ENCODE data around the gene PSMD13.

PSMD13 gene

GRCh38 chr11:200224-201003 is 36.4 kb upstream of the PSMD13 start:
- Mint-ChIP-seq H3K4me1 (ENCODE audit: low read depth) (peaks cover 27% of the 10 kb centered on the region), H3K27ac (no peak overlapping the region), H3K27me3 (ENCODE audit: low read depth) (no peaks in the 10 kb centered on the region), H3K4me3 (no peak overlapping the region), H3K36me3 (ENCODE audit: low read depth) (peaks cover 14% of the 10 kb centered on the region), H3K9me3 (no peaks in the 10 kb centered on the region)
- no peak for DNase-seq (ENCODE audit: low spot score)

DNA sequence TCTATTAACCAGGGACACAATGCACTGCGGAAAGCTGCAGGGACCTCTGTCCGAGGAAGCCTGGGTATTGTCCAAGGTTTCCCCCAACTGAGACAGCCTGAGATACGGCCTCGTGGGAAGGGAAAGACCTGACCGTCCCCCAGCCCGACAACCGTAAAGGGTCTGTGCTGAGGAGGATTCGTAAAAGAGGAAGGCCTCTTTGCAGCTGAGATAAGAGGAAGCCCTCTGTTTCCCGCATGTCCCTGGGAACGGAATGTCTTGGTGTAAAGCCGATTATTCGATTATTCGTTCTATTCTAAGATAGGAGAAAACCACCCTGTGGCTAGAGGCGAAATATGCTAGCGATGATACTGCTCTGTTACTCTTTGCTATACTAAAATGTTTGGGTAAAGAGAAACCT is 34.8 kb upstream of the PSMD13 start:
- H3K27ac Mint-ChIP-seq: peak overlapping the region; percentile 86
- H3K36me3 Mint-ChIP-seq (ENCODE audit: low read depth): peaks cover 19% of the 10 kb centered on the region
- peak overlapping the region; percentile 40 for H3K4me3 Mint-ChIP-seq
- peaks cover 33% of the 10 kb centered on the region for H3K4me1 Mint-ChIP-seq (ENCODE audit: low read depth)
- DNase-seq (ENCODE audit: low spot score): no peak
- H3K27me3 Mint-ChIP-seq (ENCODE audit: low read depth): no peaks in the 10 kb centered on the region
- no peaks in the 10 kb centered on the region for H3K9me3 Mint-ChIP-seq

DNA sequence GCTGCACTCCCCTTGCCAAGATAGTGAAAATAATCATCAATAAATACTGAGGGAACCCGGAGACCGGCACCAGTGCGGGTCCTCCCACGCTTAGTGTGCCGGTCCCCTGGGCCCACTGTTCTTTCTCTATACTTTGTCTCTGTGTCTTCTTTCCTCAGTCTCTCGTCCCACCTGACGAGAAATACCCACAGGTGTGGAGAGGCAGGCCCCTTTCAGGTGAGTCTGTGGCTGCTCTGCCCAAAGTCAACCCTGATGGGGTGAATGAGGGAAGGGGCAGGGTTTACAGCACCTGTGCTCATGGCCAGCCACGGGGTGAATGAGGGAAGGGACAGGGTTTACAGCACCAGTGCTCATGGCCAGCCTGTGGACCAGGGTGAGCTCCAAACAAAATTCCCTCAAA is 34.3 kb upstream of the PSMD13 start:
- Mint-ChIP-seq H3K4me3 (peak overlapping the region; percentile 40), H3K4me1 (ENCODE audit: low read depth) (peaks cover 33% of the 10 kb centered on the region), H3K36me3 (ENCODE audit: low read depth) (peaks cover 20% of the 10 kb centered on the region), H3K27ac (peak overlapping the region; percentile 86), H3K9me3 (no peaks in the 10 kb centered on the region), H3K27me3 (ENCODE audit: low read depth) (no peaks in the 10 kb centered on the region)
- no peak for DNase-seq (ENCODE audit: low spot score)

GRCh38 chr11:203056-203944 is 33.5 kb upstream of the PSMD13 start:
- H3K36me3 Mint-ChIP-seq (ENCODE audit: low read depth): peaks cover 20% of the 10 kb centered on the region
- DNase-seq (ENCODE audit: low spot score): no peak
- H3K9me3 Mint-ChIP-seq: no peaks in the 10 kb centered on the region
- peaks cover 33% of the 10 kb centered on the region for H3K4me1 Mint-ChIP-seq (ENCODE audit: low read depth)
- no peaks in the 10 kb centered on the region for H3K27me3 Mint-ChIP-seq (ENCODE audit: low read depth)
- peak overlapping the region; percentile 17 for H3K4me3 Mint-ChIP-seq
- H3K27ac Mint-ChIP-seq: peak overlapping the region; percentile 59

DNA sequence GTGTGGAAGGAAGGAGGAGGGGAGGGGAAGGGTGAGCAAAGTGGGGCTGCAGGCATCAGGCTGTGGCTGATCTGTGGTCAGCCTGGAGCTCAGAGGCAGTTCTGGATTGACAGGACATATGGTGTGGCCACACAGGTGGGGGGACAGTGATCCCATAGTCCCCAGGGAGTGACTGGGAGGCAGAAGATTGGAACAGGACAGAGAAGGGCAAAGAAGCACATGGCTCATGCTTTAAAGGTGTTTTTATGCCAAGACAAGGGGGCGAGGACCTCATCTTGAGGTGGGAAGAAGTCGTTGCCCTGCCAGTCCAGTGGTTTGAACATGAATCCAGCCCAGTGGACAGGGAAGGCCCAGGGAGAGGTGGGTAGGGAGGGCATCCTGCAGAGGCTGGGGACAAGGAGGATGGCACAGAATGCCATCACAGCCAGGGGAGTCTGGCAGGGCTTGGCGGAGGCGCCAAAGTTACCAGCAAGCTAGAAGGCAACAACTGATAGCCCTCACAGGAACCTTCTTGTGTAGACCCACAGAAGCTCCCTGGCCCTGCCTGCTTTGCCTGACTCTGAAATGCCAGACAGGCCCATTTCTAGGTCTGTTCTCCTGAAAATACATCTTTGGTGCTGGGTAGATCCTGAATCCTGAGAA is 32.7 kb upstream of the PSMD13 start:
- Mint-ChIP-seq H3K36me3 (ENCODE audit: low read depth) (peaks cover 20% of the 10 kb centered on the region), H3K4me1 (ENCODE audit: low read depth) (peaks cover 33% of the 10 kb centered on the region), H3K4me3 (no peak overlapping the region), H3K9me3 (no peaks in the 10 kb centered on the region), H3K27me3 (ENCODE audit: low read depth) (no peaks in the 10 kb centered on the region), H3K27ac (no peak overlapping the region)
- DNase-seq (ENCODE audit: low spot score): no peak

- Mint-ChIP-seq H3K4me1 (ENCODE audit: low read depth) (peaks cover 34% of the 10 kb centered on the region), H3K27me3 (ENCODE audit: low read depth) (no peaks in the 10 kb centered on the region), H3K36me3 (ENCODE audit: low read depth) (peaks cover 22% of the 10 kb centered on the region), H3K27ac (no peak overlapping the region), H3K4me3 (no peak overlapping the region), H3K9me3 (no peaks in the 10 kb centered on the region)
- no peak for DNase-seq (ENCODE audit: low spot score)
Observed at GRCh38 chr11:204587-205109, 32.1 kb upstream of the PSMD13 start.

DNA sequence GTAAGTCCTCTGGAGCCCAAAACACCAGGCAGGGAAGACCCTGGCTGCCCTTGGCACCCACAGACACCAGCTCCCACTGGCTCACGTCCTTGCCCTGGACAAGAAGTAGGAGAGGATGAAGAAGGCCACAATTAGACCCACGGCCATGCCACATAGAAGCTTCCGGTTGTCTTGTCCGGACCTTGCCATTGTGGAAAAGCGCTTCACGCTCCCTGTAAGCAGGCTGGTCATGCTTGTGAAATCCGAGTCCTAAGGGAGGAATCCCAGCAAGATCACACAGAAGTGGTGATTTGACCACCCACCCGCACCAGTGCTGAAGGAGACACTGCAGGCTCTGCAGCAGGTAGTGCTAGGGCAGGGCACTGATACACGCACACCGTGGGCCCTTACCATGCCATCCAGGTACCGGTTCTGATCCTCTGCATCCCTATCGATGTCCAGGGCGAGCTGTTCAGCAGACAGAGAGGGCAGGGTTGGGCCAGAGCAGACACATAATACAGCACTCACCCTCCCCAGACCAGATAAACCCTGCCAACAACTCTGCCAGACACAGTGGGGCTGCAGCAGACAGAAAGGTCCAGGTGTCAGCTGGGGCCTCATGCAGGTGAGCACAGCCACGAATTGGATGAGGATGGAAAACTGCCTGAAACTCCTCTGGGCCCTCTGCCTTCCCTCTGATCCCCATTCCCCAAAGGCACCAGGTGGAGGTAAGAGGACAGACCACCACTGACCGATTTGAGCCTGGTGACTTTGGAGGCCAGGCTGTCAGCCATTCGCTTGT is 31.4 kb upstream of the PSMD13 start:
- Mint-ChIP-seq H3K36me3 (ENCODE audit: low read depth) (peaks cover 29% of the 10 kb centered on the region), H3K27ac (peak overlapping the region; percentile 7)

DNA sequence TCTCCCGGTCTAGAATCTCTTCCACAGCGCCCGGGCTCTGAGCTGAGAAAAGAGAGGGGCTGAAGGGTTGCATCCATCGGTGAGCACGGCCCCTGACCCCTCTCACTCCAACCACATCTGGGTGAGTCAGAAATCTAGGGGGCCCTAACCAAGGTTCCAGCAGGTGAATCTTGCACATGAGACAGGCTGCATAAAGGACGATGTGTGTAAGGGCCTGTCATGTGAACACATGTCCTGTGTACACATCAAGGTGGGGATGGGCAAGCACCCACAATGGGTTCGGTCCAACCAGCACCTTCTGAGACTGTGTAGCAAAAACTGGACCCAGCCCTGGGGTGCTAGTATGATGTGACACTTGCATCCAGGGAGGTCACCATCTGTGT is 30.8 kb upstream of the PSMD13 start:
- Mint-ChIP-seq H3K4me3 (peak overlapping the region; percentile 93), H3K27me3 (ENCODE audit: low read depth) (no peaks in the 10 kb centered on the region), H3K36me3 (ENCODE audit: low read depth) (peaks cover 35% of the 10 kb centered on the region), H3K4me1 (ENCODE audit: low read depth) (peaks cover 37% of the 10 kb centered on the region), H3K27ac (peak overlapping the region; percentile 99), H3K9me3 (no peaks in the 10 kb centered on the region)
- DNase-seq (ENCODE audit: low spot score): no peak

More for the DNA sequence above, 31.4 kb upstream of the PSMD13 start:
- H3K4me3 Mint-ChIP-seq: peak overlapping the region; percentile 93
- no peak for DNase-seq (ENCODE audit: low spot score)
- H3K4me1 Mint-ChIP-seq (ENCODE audit: low read depth): peaks cover 38% of the 10 kb centered on the region
- no peaks in the 10 kb centered on the region for H3K27me3 Mint-ChIP-seq (ENCODE audit: low read depth)
- no peaks in the 10 kb centered on the region for H3K9me3 Mint-ChIP-seq

DNA sequence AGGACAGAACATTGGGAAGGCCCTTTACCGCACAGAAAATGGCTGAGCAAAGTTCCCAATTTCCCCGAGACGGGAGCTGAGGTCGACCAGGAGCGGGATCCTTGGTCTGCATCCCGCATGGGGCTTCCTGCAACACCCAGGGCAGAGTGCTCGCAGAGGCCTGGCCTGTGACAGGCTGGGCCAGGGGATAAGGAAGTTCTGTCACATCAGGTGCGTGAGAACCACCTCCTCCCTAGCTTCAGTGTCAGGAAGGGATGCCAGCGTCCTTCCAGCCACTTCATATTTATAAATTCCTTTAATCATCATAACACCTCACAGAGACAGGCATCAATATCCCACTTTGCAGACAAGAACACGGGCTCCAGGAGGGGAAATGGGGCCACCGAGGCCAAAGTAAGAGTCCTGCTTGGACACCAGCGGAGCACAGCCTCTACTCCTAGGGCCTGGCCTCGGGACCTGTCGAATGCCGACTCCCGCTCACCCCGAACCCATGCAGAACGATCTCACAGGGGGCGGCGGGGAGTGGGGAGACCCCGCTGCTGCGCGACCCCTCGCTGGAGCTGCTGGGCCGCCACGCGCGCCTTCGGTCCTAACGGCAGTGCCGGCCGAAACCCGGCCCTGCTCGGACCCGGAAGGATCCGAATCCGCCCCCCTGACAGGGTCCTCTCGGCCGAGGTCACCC is 30.1 kb upstream of the PSMD13 start:
- Mint-ChIP-seq H3K27ac (peak overlapping the region; percentile 99), H3K4me1 (ENCODE audit: low read depth) (peaks cover 35% of the 10 kb centered on the region), H3K4me3 (peak overlapping the region; percentile 93), H3K9me3 (no peaks in the 10 kb centered on the region), H3K36me3 (ENCODE audit: low read depth) (peaks cover 42% of the 10 kb centered on the region), H3K27me3 (ENCODE audit: low read depth) (no peaks in the 10 kb centered on the region)
- DNase-seq (ENCODE audit: low spot score): no peak

DNA sequence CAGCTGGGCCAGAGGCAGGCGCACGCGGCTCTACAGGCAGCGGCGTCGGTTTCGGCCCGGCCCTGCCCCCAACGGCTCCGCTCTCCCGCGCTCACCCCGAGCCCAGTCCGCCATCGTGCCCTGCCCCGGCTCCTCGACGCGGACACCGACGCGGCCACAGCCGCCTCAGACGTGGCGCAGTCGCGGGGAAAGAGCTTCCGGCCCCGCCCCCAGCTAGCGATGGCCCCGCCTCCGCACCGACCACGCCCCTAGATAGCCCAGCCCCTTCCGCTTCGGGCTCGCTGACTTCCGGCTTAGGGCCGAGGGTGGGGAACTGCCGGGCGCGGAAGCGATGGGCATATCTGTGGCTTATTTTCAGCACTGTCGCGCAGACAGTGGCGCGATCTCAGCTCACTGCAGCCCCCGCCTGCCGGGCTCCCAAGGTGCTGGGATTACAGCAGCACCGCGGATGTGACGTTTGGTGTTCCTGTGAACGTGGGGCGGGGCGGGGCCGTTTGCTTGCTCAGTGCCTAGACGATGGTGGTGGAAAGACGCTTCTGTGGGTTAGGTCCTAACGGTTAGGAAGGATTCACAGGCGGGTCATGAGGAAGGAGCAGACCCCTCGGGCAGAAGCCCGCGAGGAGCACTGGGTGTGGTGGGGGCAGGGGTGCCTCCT is 29.4 kb upstream of the PSMD13 start, which contains the start of the genes BET1L and RIC8A:
BET1L (minus strand) TSS at position 192 of the 655 bp plus-strand sequence; CDS start at position 114, 78 bp downstream.
RIC8A (plus strand) TSS at position 501 of the 655 bp plus-strand sequence. CDS start 1,147 bp downstream, outside the sequence.
- Mint-ChIP-seq H3K36me3 (ENCODE audit: low read depth) (peaks cover 45% of the 10 kb centered on the region), H3K27ac (peak within 1 kb of the TSS; percentile 99), H3K4me3 (peak within 1 kb of the TSS; percentile 93), H3K27me3 (ENCODE audit: low read depth) (no peaks in the 10 kb centered on the region), H3K4me1 (ENCODE audit: low read depth) (peaks cover 28% of the 10 kb centered on the region), H3K9me3 (no peaks in the 10 kb centered on the region)
- DNase-seq (ENCODE audit: low spot score): peak; percentile 98

DNA sequence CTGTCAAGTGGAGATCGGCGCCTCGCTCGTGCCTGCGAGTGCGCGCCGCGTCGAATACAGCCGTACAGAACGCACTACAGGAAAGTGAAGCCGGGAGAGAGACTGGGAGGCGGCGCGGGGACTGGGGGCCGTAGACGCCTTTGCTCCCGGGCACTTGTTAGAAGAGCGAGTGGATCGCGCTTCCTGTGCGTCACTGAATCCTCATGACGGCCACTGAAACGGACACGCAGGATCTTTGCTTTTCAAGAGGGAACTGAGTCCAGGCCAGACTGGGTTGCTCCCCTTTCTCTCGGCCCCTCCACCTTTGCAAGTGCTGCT is 29.0 kb upstream of the PSMD13 start:
- DNase-seq (ENCODE audit: low spot score): no peak
- Mint-ChIP-seq H3K27ac (peak overlapping the region; percentile 99), H3K27me3 (ENCODE audit: low read depth) (no peaks in the 10 kb centered on the region), H3K9me3 (no peaks in the 10 kb centered on the region), H3K36me3 (ENCODE audit: low read depth) (peaks cover 44% of the 10 kb centered on the region), H3K4me1 (ENCODE audit: low read depth) (peaks cover 25% of the 10 kb centered on the region), H3K4me3 (peak overlapping the region; percentile 93)

- no peaks in the 10 kb centered on the region for H3K9me3 Mint-ChIP-seq
- H3K4me1 Mint-ChIP-seq (ENCODE audit: low read depth): peaks cover 20% of the 10 kb centered on the region
- H3K27me3 Mint-ChIP-seq (ENCODE audit: low read depth): no peaks in the 10 kb centered on the region
- H3K4me3 Mint-ChIP-seq: peak overlapping the region; percentile 93
- H3K36me3 Mint-ChIP-seq (ENCODE audit: low read depth): peaks cover 43% of the 10 kb centered on the region
- peak; percentile 86 for DNase-seq (ENCODE audit: low spot score)
- peak overlapping the region; percentile 99 for H3K27ac Mint-ChIP-seq
Observed at GRCh38 chr11:208181-208916, 28.4 kb upstream of the PSMD13 start.

Data from T-helper 2 cell treated with Interferon-gamma antibody and Interleukin-4, amounts not matched to agents 5 μg/mL and 100 μg/mL, for 36 hours (primary cell).